Measurements from ENCODE around the gene GATAD1. TPM values are rescaled to one million over a fixed set of nuclear protein-coding genes. Genes with fewer than 3 reads are reported as not detected.

Gene GATAD1
- polyA plus RNA-seq, 1 experiment: 17.4 TPM

DNA sequence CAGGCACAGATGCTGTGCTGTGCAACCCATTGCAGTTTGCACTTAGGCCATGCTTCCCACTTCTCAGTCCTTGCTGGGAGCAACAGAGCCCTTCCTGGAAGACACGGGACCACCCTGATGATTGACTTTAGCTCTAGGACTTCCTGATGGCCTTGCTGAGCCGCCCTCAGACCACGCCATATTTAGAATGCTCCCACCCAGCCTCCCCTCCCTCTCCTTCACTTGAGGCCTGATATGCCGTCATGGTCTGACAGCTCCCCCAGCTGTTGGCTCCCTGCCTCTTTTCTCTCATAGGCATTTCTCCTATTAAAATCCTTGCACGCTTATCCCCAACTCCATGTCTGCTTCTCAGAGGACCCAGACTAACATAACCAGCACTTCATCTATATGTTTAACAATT, 29.4 kb upstream of the GATAD1 start:
- Histone ChIP-seq H3K36me3 (ENCODE audit: control insufficient read depth, insufficient read depth, low read length) (no peaks in the 10 kb centered on the region), H3K4me3 (ENCODE audit: low read depth, low read length) (no peak overlapping the region), H3K27me3 (ENCODE audit: control insufficient read depth, insufficient read depth, low read length) (peaks cover 6% of the 10 kb centered on the region)
- TF ChIP-seq, protein P1, sequence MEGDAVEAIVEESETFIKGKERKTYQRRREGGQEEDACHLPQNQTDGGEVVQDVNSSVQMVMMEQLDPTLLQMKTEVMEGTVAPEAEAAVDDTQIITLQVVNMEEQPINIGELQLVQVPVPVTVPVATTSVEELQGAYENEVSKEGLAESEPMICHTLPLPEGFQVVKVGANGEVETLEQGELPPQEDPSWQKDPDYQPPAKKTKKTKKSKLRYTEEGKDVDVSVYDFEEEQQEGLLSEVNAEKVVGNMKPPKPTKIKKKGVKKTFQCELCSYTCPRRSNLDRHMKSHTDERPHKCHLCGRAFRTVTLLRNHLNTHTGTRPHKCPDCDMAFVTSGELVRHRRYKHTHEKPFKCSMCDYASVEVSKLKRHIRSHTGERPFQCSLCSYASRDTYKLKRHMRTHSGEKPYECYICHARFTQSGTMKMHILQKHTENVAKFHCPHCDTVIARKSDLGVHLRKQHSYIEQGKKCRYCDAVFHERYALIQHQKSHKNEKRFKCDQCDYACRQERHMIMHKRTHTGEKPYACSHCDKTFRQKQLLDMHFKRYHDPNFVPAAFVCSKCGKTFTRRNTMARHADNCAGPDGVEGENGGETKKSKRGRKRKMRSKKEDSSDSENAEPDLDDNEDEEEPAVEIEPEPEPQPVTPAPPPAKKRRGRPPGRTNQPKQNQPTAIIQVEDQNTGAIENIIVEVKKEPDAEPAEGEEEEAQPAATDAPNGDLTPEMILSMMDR (IDR thresholded peaks at IDR 0.05; ENCODE audit: insufficient read depth, low read depth, low read length): no peak
- ChIA-PET POLR2A (interaction anchor here (0.6 kb wide), 1 partner anchor 12 kb away, joined by 3 read pairs; no protein-coding TSS in a partner anchor), CTCF (interaction anchor here (4.6 kb wide), 1 partner anchor 30 kb away, joined by 20 read pairs; the partner anchor contains the start of gene GATAD1)
- no peak for DNase-seq (ENCODE audit: low read depth)

DNA sequence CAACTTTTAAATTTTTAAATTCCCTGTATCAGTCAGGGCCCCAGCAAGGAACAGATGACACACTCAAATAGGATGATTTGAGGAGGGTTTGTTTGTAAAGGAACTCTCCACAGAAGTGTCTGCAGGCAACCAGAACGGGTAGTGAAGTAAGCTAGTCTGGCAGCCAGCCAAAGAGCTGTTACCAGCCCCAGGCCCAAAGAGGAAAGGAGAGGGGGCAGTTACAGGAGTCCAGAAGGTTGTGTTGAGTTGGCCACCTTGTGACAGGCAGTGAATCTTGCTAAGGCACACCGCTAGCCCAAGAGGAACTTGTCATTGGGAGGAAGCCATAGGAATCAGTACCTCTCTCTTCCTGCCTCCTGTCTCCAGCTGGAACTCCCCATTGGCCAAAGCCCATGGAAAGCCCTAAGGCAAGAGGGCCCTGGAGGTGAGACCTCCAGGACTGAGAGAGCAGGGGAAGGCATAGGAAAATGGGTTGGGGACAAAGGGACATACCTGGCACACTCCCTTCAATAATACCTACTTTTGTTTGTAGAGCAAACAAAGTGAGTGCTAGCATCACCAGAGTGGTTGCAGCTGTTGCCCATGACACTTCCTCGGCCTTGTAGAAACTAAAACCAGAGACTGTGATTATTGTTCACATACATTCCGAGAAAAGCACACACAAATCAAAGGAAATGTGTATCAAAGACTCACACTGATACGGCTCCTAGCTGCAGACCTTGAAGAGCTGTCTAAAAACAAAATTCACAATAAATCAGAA, 25.4 kb upstream of the GATAD1 start:
- Histone ChIP-seq H3K4me3 (ENCODE audit: low read depth, low read length) (no peak overlapping the region), H3K36me3 (ENCODE audit: control insufficient read depth, insufficient read depth, low read length) (no peaks in the 10 kb centered on the region), H3K27me3 (ENCODE audit: control insufficient read depth, insufficient read depth, low read length) (peaks cover 4% of the 10 kb centered on the region)
- ChIA-PET CTCF (interaction anchor here (1.2 to 2.1 kb wide), 3 partner anchors 25 to 67 kb away, joined by 3 to 6 read pairs (median 3); partner anchors contain the start of gene GATAD1), POLR2A (no interaction called here)
- TF ChIP-seq, protein P1 (IDR thresholded peaks at IDR 0.05; ENCODE audit: insufficient read depth, low read depth, low read length): no peak
- no peak for DNase-seq (ENCODE audit: low read depth)

DNA sequence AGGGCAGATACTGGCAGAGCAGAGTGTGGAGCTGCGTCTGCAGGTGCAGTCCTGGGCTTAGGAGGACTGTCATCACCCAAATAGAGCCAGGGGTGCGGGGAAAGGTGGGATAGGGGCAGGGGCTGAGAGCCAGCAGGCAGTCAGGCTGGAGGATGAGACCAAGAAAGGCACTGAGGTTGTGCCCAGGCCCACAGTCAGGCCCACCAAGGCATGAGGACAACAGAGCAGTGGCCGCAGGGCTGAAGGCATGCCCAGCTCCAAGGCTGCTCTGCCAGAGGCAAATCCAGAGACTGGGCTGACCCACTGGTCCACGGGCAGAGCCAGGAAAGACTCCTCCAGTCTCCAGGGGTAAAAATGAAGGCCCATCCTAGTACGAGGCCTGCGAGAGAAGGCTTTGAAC, 24.4 kb upstream of the GATAD1 start:
- Histone ChIP-seq H3K27me3 (ENCODE audit: control insufficient read depth, insufficient read depth, low read length) (no peaks in the 10 kb centered on the region), H3K36me3 (ENCODE audit: control insufficient read depth, insufficient read depth, low read length) (no peaks in the 10 kb centered on the region), H3K4me3 (ENCODE audit: low read depth, low read length) (no peak overlapping the region)
- CTCF ChIA-PET: interaction anchor here (1.2 to 4.6 kb wide), 4 partner anchors 8 to 68 kb away, joined by 3 to 36 read pairs (median 4); partner anchors contain the start of gene GATAD1
- TF ChIP-seq, protein P1 (IDR thresholded peaks at IDR 0.05; ENCODE audit: insufficient read depth, low read depth, low read length): no peak
- DNase-seq (ENCODE audit: low read depth): no peak
- POLR2A ChIA-PET: no interaction called here

DNA sequence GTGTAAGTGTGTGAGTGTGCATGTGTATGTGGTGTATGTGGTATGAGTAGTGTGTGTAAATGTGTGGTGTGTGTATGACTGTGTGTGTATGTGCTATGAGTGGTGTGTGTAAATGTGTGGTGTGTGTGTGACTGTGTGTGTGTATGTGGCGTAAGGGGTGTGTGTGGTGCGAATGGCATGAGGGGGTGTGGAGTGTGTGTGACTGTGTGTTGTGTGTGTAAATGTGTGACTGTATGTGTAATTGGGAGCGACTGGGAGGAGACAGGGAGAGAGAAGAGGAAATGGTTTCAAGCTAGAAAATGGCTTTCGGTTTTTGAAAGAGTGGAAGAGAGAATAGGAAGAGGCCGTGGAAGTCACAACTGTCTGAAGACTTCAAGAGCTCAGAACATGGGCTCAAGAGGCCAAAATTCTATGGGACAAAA, 23.6 kb upstream of the GATAD1 start:
- CTCF ChIA-PET: interaction anchor here (0.6 to 4.6 kb wide), 14 partner anchors 9 to 231 kb away, joined by 3 to 36 read pairs (median 4); partner anchors contain the start of gene GATAD1
- DNase-seq (ENCODE audit: low read depth): no peak
- POLR2A ChIA-PET: no interaction called here
- Histone ChIP-seq H3K36me3 (ENCODE audit: control insufficient read depth, insufficient read depth, low read length) (no peaks in the 10 kb centered on the region), H3K4me3 (ENCODE audit: low read depth, low read length) (no peak overlapping the region), H3K27me3 (ENCODE audit: control insufficient read depth, insufficient read depth, low read length) (no peaks in the 10 kb centered on the region)
- TF ChIP-seq, protein P1 (IDR thresholded peaks at IDR 0.05; ENCODE audit: insufficient read depth, low read depth, low read length): no peak

DNA sequence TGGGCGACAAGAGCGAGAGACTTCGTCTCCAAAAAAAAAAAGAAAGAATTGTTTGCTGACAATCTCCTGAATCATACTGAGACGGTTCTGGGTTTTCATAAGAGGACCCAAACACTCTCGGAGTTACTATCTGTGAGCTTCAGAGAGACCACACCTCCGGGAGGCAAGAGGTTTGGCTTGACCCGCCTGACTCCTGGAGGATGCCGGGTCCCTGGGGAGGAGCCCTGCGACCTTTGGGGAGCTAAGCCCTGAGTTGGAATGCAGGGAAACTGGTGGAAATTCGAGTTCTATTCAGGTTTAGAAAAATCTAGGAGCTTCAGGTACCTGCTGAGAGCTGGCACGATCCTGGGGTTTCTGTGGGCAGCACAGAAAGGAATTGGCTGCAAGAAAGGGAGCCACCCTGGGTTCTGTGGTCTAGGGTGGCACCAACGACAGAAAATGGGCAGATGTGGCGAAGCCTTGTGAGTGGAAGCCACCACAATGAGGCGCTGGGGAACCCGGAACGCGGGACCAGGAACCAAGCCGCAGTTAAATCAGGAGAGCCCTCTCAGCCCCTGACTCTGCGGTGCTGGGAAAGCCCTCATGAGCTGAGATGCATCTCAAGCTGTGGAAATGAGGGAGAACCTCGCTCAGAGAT, 21.9 kb upstream of the GATAD1 start:
- Histone ChIP-seq H3K36me3 (ENCODE audit: control insufficient read depth, insufficient read depth, low read length) (no peaks in the 10 kb centered on the region), H3K4me3 (ENCODE audit: low read depth, low read length) (no peak overlapping the region), H3K27me3 (ENCODE audit: control insufficient read depth, insufficient read depth, low read length) (no peaks in the 10 kb centered on the region)
- ChIA-PET CTCF (interaction anchor here (0.7 to 4.6 kb wide), 11 partner anchors 10 to 430 kb away, joined by 3 to 36 read pairs (median 3); partner anchors contain the start of gene GATAD1), POLR2A (no interaction called here)
- DNase-seq (ENCODE audit: low read depth): no peak
- TF ChIP-seq, protein P1 (IDR thresholded peaks at IDR 0.05; ENCODE audit: insufficient read depth, low read depth, low read length): no peak
